Thymus (tissue), 11 donors: ENCODE data around the gene PTH1R. TPM values are rescaled to one million over a fixed set of nuclear protein-coding genes. Genes with fewer than 3 reads are reported as not detected.
A peak's percentile ranks its signal among the peaks of the same experiment; 100 is the strongest.

Experiments
- DNase-seq, 9 donors: peaks; one replicate each; pipeline ENCODE4 v3.0.0-alpha.2; 2013; ENCODE audit warnings: low spot score in 9 of 9, low read depth in 6 of 9, missing footprints in 1 of 9
- H3K27ac ChIP-seq, 2 donors: one replicate each; pipeline ENCODE4 v1.5.1; 2013; ENCODE audit warnings: control low read depth in 1 of 2, low read depth in 1 of 2, low read length in 1 of 2, mild to moderate bottlenecking in 1 of 2, moderate library complexity in 1 of 2
- H3K27me3 ChIP-seq, 2 donors: one replicate each; pipeline ENCODE4 v1.5.1; 2013; ENCODE audit warnings: low read length in 1 of 2; ENCODE audit not compliant: control insufficient read depth in 2 of 2, insufficient read depth in 1 of 2
- H3K36me3 ChIP-seq, 2 donors: one replicate each; pipeline ENCODE4 v1.5.1; 2013; ENCODE audit warnings: low read length in 1 of 2, mild to moderate bottlenecking in 1 of 2, moderate library complexity in 1 of 2; ENCODE audit not compliant: control insufficient read depth in 2 of 2, insufficient read depth in 2 of 2
- H3K4me1 ChIP-seq, 2 donors: one replicate each; pipeline ENCODE4 v1.5.1; 2013; ENCODE audit warnings: low read length in 2 of 2; ENCODE audit not compliant: control insufficient read depth in 2 of 2, insufficient read depth in 2 of 2
- H3K4me3 ChIP-seq, 2 donors: one replicate each; pipeline ENCODE4 v1.5.1; 2013; ENCODE audit warnings: low read length in 2 of 2, control low read depth in 1 of 2, mild to moderate bottlenecking in 1 of 2
- H3K9me3 ChIP-seq, 2 donors: one replicate each; pipeline ENCODE4 v1.5.1; 2013; ENCODE audit warnings: low read length in 1 of 2, mild to moderate bottlenecking in 1 of 2; ENCODE audit not compliant: control insufficient read depth in 2 of 2, insufficient read depth in 1 of 2
- WGBS: extraction: QIAGEN DNeasy Blood & Tissue Kit; methylation state at CpG from one replicate; pipeline ENCODE4 v1.1.7; 2013; 5-methylcytosine and 5-hydroxymethylcytosine counted together
- polyA plus RNA-seq: library from polyadenylated mRNA; stranded (reverse); fragments of 200-250 nt; gene quantifications from one replicate; pipeline ENCODE4 v1.2.3, GENCODE V29; 2013
- total RNA-seq: library from RNA; stranded (reverse); fragments of 120-200 nt; gene quantifications from one replicate; pipeline ENCODE4 v1.2.4, GENCODE V29; 2013
- donor health status: healthy.

The PTH1R gene
- total and polyA plus RNA-seq, 2 donors = 0.80 to 6.9 TPM

DNA sequence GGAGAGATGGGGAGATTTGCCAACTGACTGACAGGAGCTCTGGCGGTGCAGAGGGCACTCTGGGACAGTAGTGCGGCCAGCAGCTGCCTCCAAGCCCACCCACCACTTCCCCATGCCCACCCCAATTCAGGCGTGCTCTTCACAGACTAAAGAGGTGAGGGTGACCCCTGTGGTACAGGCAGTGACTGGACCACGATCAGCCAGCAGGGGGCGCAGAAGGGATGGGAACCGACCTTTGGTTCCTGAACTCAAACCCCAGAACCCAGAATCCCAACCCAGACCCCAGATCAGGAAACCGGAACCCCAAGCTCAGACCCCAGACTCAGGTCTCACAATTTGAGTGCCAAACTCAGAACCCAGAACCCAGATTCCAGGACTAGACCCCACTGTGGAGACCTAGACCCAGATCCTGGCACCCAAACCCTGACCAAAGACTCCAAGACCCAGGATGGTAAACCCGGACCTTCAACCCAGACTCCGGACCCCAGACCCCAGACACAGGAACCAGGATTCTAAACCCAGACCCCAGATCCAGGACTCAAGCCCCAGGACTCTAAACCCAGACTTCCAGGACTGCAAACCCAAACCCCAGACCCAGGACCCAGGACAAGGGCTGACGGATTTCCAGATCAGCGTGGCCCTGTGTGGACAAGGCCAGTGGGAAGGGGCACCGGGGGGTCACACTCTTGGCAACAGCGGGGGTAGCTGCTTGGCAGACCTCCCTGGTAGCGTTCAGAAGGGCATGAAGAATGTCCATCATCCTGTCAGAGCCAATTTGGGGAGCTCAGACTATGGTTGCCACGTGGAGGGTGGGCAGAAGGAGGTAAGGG is 10.6 kb upstream of the PTH1R start:
- Histone ChIP-seq H3K4me1 (no peaks in the 10 kb centered on the region), H3K27ac (no peak overlapping the region), H3K9me3 (peaks cover 0 to 4% of the 10 kb centered on the region in 2 donors), H3K4me3 (no peak overlapping the region), H3K27me3 (peaks cover 0 to 14% of the 10 kb centered on the region in 2 donors), H3K36me3 (no peaks in the 10 kb centered on the region)
- 53% methylated on average over 15 of the region's 15 CpGs for WGBS
- peak in 7 of 9 donors; percentile 29 to 74 (median 59) for DNase-seq

DNA sequence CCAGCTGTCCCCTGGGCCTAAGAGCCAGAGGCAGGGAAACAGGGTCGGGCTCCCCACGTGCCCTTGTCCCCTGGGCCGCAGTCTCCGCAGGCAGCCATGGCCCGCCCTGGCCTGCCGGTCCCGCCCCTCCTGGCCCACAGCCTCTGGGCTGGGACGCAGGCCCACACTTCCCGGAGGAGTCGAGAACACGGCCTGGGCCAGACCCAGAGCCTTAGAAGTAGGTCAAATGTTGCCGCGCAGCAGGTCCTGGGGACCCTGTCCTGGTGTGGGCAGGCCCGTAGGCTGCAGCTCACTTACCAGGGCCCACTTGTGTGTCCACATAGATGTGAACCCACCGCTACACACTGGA is 10.0 kb upstream of the PTH1R start:
- Histone ChIP-seq H3K36me3 (no peaks in the 10 kb centered on the region), H3K4me1 (peaks cover 0 to 1% of the 10 kb centered on the region in 2 donors), H3K9me3 (peaks cover 0 to 4% of the 10 kb centered on the region in 2 donors), H3K27me3 (peaks cover 0 to 18% of the 10 kb centered on the region in 2 donors), H3K4me3 (no peak overlapping the region), H3K27ac (no peak overlapping the region)
- DNase-seq = no peak
- 93% methylated on average over 15 of the region's 15 CpGs for WGBS

DNA sequence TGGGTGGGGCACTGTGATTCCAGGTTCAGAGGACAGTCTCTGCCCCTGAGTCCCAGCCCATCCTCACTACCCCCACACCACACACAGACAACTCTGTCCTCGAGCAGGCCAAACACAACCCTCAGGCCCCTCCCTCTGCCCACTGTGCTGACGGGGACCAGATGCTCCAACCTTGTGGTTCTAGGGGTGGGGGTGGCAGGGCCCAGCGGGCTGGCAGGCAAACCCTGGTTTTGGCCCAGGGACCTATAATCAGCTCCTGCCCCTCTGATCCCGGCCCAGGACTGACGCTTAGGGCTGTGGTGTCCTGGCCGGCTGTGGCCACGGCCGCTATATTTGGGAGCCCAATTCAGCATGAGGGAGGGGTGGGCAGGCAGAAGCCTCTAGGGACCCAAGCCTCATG is 9.2 kb upstream of the PTH1R start:
- H3K27me3 ChIP-seq = peaks cover 0 to 24% of the 10 kb centered on the region in 2 donors
- H3K9me3 ChIP-seq = peaks cover 0 to 4% of the 10 kb centered on the region in 2 donors
- WGBS = 83% methylated on average over 8 of the region's 8 CpGs
- no peak overlapping the region for H3K27ac ChIP-seq
- peaks cover 0 to 9% of the 10 kb centered on the region in 2 donors for H3K4me1 ChIP-seq
- H3K36me3 ChIP-seq = no peaks in the 10 kb centered on the region
- DNase-seq = no peak
- H3K4me3 ChIP-seq = no peak overlapping the region

DNA sequence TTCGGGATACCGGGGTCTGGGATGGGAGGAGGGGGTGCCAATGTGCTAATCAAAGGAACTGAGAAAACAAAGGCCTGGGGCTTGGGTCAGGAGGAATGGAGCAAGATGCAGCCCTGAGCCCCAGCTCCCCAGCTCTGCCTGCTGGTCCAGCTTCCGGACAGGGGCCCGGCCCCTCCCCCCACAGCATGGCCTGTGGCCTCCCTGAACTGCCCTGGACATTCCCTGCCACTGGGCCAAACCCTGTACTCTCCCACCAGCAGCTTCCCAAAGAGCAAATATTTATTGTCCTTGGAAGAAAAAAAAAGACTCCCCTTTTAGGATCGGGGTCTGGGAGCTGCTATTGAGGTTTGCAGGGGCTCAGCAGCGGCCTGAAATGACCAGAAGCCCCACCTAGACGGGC is 8.6 kb upstream of the PTH1R start:
- Histone ChIP-seq H3K4me3 (no peak overlapping the region), H3K27me3 (peaks cover 0 to 29% of the 10 kb centered on the region in 2 donors), H3K4me1 (peaks cover 0 to 15% of the 10 kb centered on the region in 2 donors), H3K36me3 (no peaks in the 10 kb centered on the region), H3K9me3 (peaks cover 0 to 4% of the 10 kb centered on the region in 2 donors), H3K27ac (no peak overlapping the region)
- WGBS = 97% methylated on average over 7 of the region's 7 CpGs
- DNase-seq = no peak

DNA sequence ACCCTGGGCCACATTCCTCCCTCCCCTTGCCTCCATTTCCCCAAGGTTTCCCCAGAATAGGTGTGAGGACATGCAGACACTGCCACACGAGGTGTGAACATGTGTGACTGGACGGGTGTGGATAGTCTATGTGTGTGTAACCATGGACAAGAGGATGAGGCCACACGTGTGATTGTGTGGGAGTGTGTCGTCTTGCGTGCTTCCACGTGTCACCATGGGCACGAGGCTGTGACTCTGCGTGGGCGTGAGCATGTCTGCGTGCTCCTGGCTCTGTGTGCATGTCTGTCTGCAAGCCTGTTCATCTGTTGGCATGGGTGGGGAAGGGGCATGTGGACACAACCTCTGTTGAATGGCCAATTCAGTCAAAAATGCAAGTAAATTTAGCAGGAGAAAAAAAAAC is 8.1 kb upstream of the PTH1R start:
- Histone ChIP-seq H3K36me3 (no peaks in the 10 kb centered on the region), H3K27ac (no peak overlapping the region), H3K27me3 (peaks cover 0 to 31% of the 10 kb centered on the region in 2 donors), H3K4me1 (peaks cover 1 to 20% of the 10 kb centered on the region in 2 donors), H3K9me3 (peaks cover 0 to 5% of the 10 kb centered on the region in 2 donors), H3K4me3 (no peak overlapping the region)
- 93% methylated on average over 10 of the region's 10 CpGs for WGBS
- DNase-seq = no peak

DNA sequence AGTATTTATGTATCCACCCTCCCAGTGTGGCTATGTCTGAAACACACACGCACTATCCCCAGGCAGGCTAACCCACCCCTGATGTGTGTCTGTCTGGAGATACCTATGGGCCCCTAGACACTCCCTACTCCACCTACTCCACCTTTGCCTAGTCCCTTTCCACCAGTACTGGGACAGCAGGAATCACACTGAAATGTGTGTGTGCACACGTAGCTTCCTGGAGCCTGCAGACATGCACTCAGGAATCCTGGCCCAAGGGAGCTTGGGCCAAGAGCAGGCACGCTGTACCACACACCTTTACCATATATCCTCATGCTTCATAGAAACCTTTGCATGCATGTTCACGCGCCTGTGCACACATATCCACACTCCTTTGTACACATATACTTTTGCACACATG is 6.9 kb upstream of the PTH1R start:
- Histone ChIP-seq H3K27me3 (peaks cover 0 to 33% of the 10 kb centered on the region in 2 donors), H3K4me1 (peaks cover 5 to 28% of the 10 kb centered on the region in 2 donors), H3K27ac (no peak overlapping the region), H3K4me3 (no peak overlapping the region), H3K9me3 (peaks cover 0 to 7% of the 10 kb centered on the region in 2 donors), H3K36me3 (no peaks in the 10 kb centered on the region)
- WGBS = 98% methylated on average over 5 of the region's 5 CpGs
- DNase-seq = no peak

DNA sequence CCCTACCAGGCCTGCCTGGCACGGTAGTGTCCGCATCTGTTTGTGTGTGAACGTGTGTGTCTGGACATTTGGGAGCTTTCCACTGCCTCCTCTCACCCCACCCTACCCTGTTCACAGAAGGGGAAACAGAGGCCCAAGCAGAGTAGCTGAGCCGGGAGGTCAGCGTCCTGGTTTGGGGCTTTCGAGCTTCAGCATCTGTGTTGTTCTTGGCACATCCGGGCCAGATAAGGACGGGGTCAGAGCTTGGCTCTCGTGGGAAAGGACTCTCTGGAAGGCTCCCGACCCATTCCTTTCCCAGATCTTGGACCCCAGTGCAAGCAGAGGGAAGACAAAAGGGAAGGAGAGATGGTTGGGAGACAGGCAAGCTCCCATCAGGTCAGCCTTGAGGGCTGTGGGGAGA is 6.3 kb upstream of the PTH1R start:
- H3K4me1 ChIP-seq = peaks cover 5 to 28% of the 10 kb centered on the region in 2 donors
- peaks cover 0 to 37% of the 10 kb centered on the region in 2 donors for H3K27me3 ChIP-seq
- DNase-seq = no peak
- no peak overlapping the region for H3K27ac ChIP-seq
- no peak overlapping the region for H3K4me3 ChIP-seq
- no peaks in the 10 kb centered on the region for H3K36me3 ChIP-seq
- peaks cover 0 to 7% of the 10 kb centered on the region in 2 donors for H3K9me3 ChIP-seq
- WGBS = 94% methylated on average over 10 of the region's 10 CpGs

- Histone ChIP-seq H3K9me3 (peaks cover 0 to 3% of the 10 kb centered on the region in 2 donors), H3K4me3 (no peak overlapping the region), H3K4me1 (peaks cover 5 to 28% of the 10 kb centered on the region in 2 donors), H3K27me3 (peaks cover 0 to 46% of the 10 kb centered on the region in 2 donors), H3K36me3 (no peaks in the 10 kb centered on the region), H3K27ac (no peak overlapping the region)
- WGBS = 64% methylated on average over 5 of the region's 5 CpGs
- no peak for DNase-seq
Observed at GRCh38 chr3:46873521-46873920, 4.0 kb upstream of the PTH1R start.

- H3K9me3 ChIP-seq = peaks cover 0 to 3% of the 10 kb centered on the region in 2 donors
- peaks cover 5 to 28% of the 10 kb centered on the region in 2 donors for H3K4me1 ChIP-seq
- peak in 5 of 9 donors; percentile 27 to 68 (median 35) for DNase-seq
- H3K4me3 ChIP-seq = no peak overlapping the region
- WGBS = 7% methylated on average over 18 of the region's 18 CpGs
- peak overlapping the region in 1 of 2 donors; percentile 25 for H3K27ac ChIP-seq
- peaks cover 4 to 53% of the 10 kb centered on the region in 2 donors for H3K27me3 ChIP-seq
- no peaks in the 10 kb centered on the region for H3K36me3 ChIP-seq
Observed at GRCh38 chr3:46874430-46874829, 3.1 kb upstream of the PTH1R start.
